ENCODE data around the gene SH3RF3. TPM values are rescaled to one million over a fixed set of nuclear protein-coding genes. Genes with fewer than 3 reads are reported as not detected.

SH3RF3 gene
- total and polyA plus RNA-seq, 2 of the 13 experiments (the other 11 are each of a cell fraction or from before 2014, with no cell fraction given), result 0.04 TPM; not detected in 1

- TF ChIP-seq TGIF2 (CRISPR knock-in tag; IDR thresholded peaks at IDR 0.05) (peak; percentile 93), HDAC6 (IDR thresholded peaks at IDR 0.05; ENCODE audit: low read depth, low read length) (no peak), TRIM24 (CRISPR knock-in tag; IDR thresholded peaks at IDR 0.05) (0 out of 2 replicates have a peak, but pooled peaks have one; percentile 20), ZNF619 (CRISPR knock-in tag; IDR thresholded peaks at IDR 0.05) (no peak), ZNF597 (CRISPR knock-in tag; IDR thresholded peaks at IDR 0.05) (no peak), NFE2L1 (CRISPR knock-in tag; IDR thresholded peaks at IDR 0.05; ENCODE audit: borderline replicate concordance) (no peak), ZNF367 (CRISPR knock-in tag; IDR thresholded peaks at IDR 0.05; ENCODE audit: borderline replicate concordance) (no peak), ZNF589 (CRISPR knock-in tag; conservative IDR thresholded peaks at IDR 0.05) (no peak), ZNF562 (CRISPR knock-in tag; IDR thresholded peaks at IDR 0.05; ENCODE audit: borderline replicate concordance) (no peak), ZNF136 (CRISPR knock-in tag; IDR thresholded peaks at IDR 0.05; ENCODE audit: low read depth) (no peak), ZNF512B (CRISPR knock-in tag; IDR thresholded peaks at IDR 0.05; ENCODE audit: borderline replicate concordance) (no peak), EP300 (IDR thresholded peaks at IDR 0.05; ENCODE audit: low read depth in 2 of 2, low read length in 2 of 2) (no peak), EP300 (CRISPR knock-in tag; IDR thresholded peaks at IDR 0.05; ENCODE audit: borderline replicate concordance) (no peak)
- TF ChIP-seq, protein P1, sequence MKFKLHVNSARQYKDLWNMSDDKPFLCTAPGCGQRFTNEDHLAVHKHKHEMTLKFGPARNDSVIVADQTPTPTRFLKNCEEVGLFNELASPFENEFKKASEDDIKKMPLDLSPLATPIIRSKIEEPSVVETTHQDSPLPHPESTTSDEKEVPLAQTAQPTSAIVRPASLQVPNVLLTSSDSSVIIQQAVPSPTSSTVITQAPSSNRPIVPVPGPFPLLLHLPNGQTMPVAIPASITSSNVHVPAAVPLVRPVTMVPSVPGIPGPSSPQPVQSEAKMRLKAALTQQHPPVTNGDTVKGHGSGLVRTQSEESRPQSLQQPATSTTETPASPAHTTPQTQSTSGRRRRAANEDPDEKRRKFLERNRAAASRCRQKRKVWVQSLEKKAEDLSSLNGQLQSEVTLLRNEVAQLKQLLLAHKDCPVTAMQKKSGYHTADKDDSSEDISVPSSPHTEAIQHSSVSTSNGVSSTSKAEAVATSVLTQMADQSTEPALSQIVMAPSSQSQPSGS (CRISPR knock-in tag; IDR thresholded peaks at IDR 0.05), result no peak
- TF ChIP-seq, protein P2, sequence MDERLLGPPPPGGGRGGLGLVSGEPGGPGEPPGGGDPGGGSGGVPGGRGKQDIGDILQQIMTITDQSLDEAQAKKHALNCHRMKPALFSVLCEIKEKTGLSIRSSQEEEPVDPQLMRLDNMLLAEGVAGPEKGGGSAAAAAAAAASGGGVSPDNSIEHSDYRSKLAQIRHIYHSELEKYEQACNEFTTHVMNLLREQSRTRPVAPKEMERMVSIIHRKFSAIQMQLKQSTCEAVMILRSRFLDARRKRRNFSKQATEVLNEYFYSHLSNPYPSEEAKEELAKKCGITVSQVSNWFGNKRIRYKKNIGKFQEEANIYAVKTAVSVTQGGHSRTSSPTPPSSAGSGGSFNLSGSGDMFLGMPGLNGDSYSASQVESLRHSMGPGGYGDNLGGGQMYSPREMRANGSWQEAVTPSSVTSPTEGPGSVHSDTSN (CRISPR knock-in tag; IDR thresholded peaks at IDR 0.05), result no peak
- TF ChIP-seq, protein P3, sequence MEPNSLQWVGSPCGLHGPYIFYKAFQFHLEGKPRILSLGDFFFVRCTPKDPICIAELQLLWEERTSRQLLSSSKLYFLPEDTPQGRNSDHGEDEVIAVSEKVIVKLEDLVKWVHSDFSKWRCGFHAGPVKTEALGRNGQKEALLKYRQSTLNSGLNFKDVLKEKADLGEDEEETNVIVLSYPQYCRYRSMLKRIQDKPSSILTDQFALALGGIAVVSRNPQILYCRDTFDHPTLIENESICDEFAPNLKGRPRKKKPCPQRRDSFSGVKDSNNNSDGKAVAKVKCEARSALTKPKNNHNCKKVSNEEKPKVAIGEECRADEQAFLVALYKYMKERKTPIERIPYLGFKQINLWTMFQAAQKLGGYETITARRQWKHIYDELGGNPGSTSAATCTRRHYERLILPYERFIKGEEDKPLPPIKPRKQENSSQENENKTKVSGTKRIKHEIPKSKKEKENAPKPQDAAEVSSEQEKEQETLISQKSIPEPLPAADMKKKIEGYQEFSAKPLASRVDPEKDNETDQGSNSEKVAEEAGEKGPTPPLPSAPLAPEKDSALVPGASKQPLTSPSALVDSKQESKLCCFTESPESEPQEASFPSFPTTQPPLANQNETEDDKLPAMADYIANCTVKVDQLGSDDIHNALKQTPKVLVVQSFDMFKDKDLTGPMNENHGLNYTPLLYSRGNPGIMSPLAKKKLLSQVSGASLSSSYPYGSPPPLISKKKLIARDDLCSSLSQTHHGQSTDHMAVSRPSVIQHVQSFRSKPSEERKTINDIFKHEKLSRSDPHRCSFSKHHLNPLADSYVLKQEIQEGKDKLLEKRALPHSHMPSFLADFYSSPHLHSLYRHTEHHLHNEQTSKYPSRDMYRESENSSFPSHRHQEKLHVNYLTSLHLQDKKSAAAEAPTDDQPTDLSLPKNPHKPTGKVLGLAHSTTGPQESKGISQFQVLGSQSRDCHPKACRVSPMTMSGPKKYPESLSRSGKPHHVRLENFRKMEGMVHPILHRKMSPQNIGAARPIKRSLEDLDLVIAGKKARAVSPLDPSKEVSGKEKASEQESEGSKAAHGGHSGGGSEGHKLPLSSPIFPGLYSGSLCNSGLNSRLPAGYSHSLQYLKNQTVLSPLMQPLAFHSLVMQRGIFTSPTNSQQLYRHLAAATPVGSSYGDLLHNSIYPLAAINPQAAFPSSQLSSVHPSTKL (CRISPR knock-in tag; IDR thresholded peaks at IDR 0.05), result 0 out of 2 replicates have a peak, but pooled peaks have one; percentile 20
Measured at GRCh38 chr2:109529532-109530449, 400.8 kb downstream of the SH3RF3 start (continued).
